Stomach (tissue), 4 donors: ENCODE measurements around the gene PITPNM1.

Experiments
- EP300 ChIP-seq: sonication (generic); formaldehyde crosslinking; IDR thresholded peaks from one replicate; pipeline ENCODE4 v1.6.1; 2017; ENCODE audit warnings: antibody characterized with exemption
- POLR2AphosphoS5 ChIP-seq, 3 donors: sonication (generic); formaldehyde crosslinking; IDR thresholded peaks; one replicate each; pipeline ENCODE4 v1.6.1; 2016; ENCODE audit warnings: antibody characterized with exemption in 3 of 3

DNA sequence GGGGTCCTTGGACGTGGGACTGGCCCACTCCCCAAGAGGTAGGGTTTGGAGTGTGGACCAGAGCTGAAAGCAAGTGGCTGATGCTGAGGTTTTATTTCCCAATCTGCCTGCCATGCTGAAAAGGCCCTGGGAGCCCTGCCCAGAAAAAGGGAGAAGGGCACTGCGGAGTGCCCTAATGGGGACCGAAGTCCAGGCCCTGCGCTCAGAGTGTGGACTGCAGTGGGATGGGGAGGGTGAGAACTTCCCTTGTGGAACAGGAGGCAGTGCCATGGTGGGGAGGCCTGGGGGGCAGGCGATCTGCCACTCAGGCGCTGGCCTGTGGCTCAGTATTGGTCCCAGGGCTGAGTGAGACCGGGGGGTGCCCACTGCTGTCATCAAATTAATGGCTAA lies 56.9 kb downstream of the PITPNM1 start:
- no peak for TF ChIP-seq POLR2AphosphoS5 (IDR thresholded peaks at IDR 0.05)
- TF ChIP-seq EP300: no peak
